T-helper 2 cell treated with Interferon-gamma antibody and Interleukin-4, amounts not matched to agents 100 ng/mL and 5 ng/mL, for 36 hours (primary cell): ENCODE data around the gene UBE2V1. TPM values are rescaled to one million over a fixed set of nuclear protein-coding genes. Genes with fewer than 3 reads are reported as not detected.
"Not testable (repeated sequence)": the region's sequence is repeated elsewhere in the genome, so short reads cannot be mapped to it uniquely, and the experiment has no call there.

Source experiments
- intact Hi-C: fragments of 100-400 bp; cut with micrococcal nuclease; formaldehyde crosslinking; loops from one replicate; pipeline ENCODE4 v1.15.1; 2023
- total RNA-seq: library from RNA; stranded (reverse); gene quantifications from 2 replicates; pipeline ENCODE4 v1.2.3, GENCODE V29; 2022

Gene UBE2V1
- total RNA-seq, 1 donor from 2014 or later: 137 TPM

GRCh38 chr20:50118203-50118602 is 5.3 kb upstream of the UBE2V1 start:
- intact Hi-C loops: loop anchor here (10.0 kb wide), 2 partner anchors 347 to 843 kb away; partner anchors contain the start of gene ZNFX1

- intact Hi-C loops: loop anchor here (1.0 to 10.0 kb wide), 3 partner anchors 37 to 842 kb away; partner anchors contain the start of genes PEDS1 and ZNFX1
Measured at GRCh38 chr20:50116368-50116999, 3.5 kb upstream of the UBE2V1 start.

GRCh38 chr20:50115591-50116367 is 2.8 kb upstream of the UBE2V1 start:
- intact Hi-C loops: loop anchor here (1.0 to 10.0 kb wide), 4 partner anchors 38 to 841 kb away; partner anchors contain the start of genes PEDS1 and ZNFX1

GRCh38 chr20:50115041-50115512 is 2.1 kb upstream of the UBE2V1 start:
- intact Hi-C loops: loop anchor here (1.0 to 10.0 kb wide), 3 partner anchors 51 to 840 kb away; partner anchors contain the start of gene ZNFX1

GRCh38 chr20:50113420-50114224 is 672 bp upstream of the UBE2V1 start:
- intact Hi-C loops: loop anchor here (1.0 to 10.0 kb wide), 6 partner anchors 77 to 839 kb away; partner anchors contain the start of genes CEBPB, PARD6B, RNF114 and ZNFX1

- intact Hi-C loops: loop anchor here (2.0 to 10.0 kb wide), 5 partner anchors 79 to 837 kb away; partner anchors contain the start of genes CEBPB, PARD6B and ZNFX1
Measured at GRCh38 chr20:50111829-50112495, 988 bp downstream of the UBE2V1 start.

- intact Hi-C loops: loop anchor here (5.0 to 10.0 kb wide), 3 partner anchors 354 to 836 kb away; partner anchors contain the start of genes PARD6B and ZNFX1
Measured at GRCh38 chr20:50111120-50111828, 1.7 kb downstream of the UBE2V1 start.

GRCh38 chr20:50110141-50111047 is 2.6 kb downstream of the UBE2V1 start:
- intact Hi-C loops: loop anchor here (5.0 to 10.0 kb wide), 3 partner anchors 354 to 836 kb away; partner anchors contain the start of genes PARD6B and ZNFX1

GRCh38 chr20:50108556-50109235 is 4.3 kb downstream of the UBE2V1 start:
- intact Hi-C loops: no loop called here

GRCh38 chr20:50107796-50108331 is 5.1 kb downstream of the UBE2V1 start:
- intact Hi-C loops: no loop called here

GRCh38 chr20:50107086-50107660 is 5.8 kb downstream of the UBE2V1 start:
- intact Hi-C loops: no loop called here

- intact Hi-C loops: not testable (repeated sequence)
Measured at GRCh38 chr20:50106669-50107068, 6.3 kb downstream of the UBE2V1 start.

GRCh38 chr20:50103464-50104107 is 9.4 kb downstream of the UBE2V1 start:
- intact Hi-C loops: not testable (repeated sequence)

GRCh38 chr20:50102551-50102950 is 10.4 kb downstream of the UBE2V1 start:
- intact Hi-C loops: not testable (repeated sequence)

GRCh38 chr20:50101887-50102286 is 11.1 kb downstream of the UBE2V1 start:
- intact Hi-C loops: no loop called here

GRCh38 chr20:50101281-50101680 is 11.7 kb downstream of the UBE2V1 start:
- intact Hi-C loops: no loop called here

GRCh38 chr20:50100552-50100951 is 12.4 kb downstream of the UBE2V1 start:
- intact Hi-C loops: no loop called here
